Neuronal stem cell (in vitro differentiated cells): ENCODE data around the gene COL5A1.
A peak's percentile ranks its signal among the peaks of the same experiment; 100 is the strongest.

Experiments used
- DNase-seq: peaks from one replicate; pipeline ENCODE4 v3.0.0-alpha.2; 2013; ENCODE audit warnings: low spot score
- H2AFZ ChIP-seq: one replicate; pipeline ENCODE4 v1.6.1; 2013; ENCODE audit warnings: mild to moderate bottlenecking, low read length, inconsistent platforms
- H2AK5ac ChIP-seq: 2 replicates; pipeline ENCODE4 v1.6.1; 2013; ENCODE audit warnings: low read depth, mild to moderate bottlenecking, inconsistent platforms, low read length, moderate library complexity, mixed read lengths
- H2BK120ac ChIP-seq: 2 replicates; pipeline ENCODE4 v1.6.1; 2013; ENCODE audit warnings: low read depth, mild to moderate bottlenecking, inconsistent platforms, low read length, moderate library complexity, mixed read lengths
- H2BK12ac ChIP-seq: one replicate; pipeline ENCODE4 v1.6.1; 2013; ENCODE audit warnings: low read length, inconsistent platforms
- H2BK15ac ChIP-seq: 2 replicates; pipeline ENCODE4 v1.6.1; 2013; ENCODE audit warnings: mild to moderate bottlenecking, low read length, inconsistent platforms, mixed read lengths
- H2BK5ac ChIP-seq: one replicate; pipeline ENCODE4 v1.6.1; 2013; ENCODE audit warnings: inconsistent platforms, mild to moderate bottlenecking, low read length, moderate library complexity
- H3K14ac ChIP-seq: one replicate; pipeline ENCODE4 v1.6.1; 2013; ENCODE audit warnings: low read length, inconsistent platforms
- H3K18ac ChIP-seq: 2 replicates; pipeline ENCODE4 v1.6.1; 2013; ENCODE audit warnings: low read length, inconsistent platforms
- H3K23ac ChIP-seq: 2 replicates; pipeline ENCODE4 v1.6.1; 2013; ENCODE audit warnings: low read depth, mild to moderate bottlenecking, mixed read lengths, low read length, inconsistent platforms; ENCODE audit not compliant: poor library complexity
- H3K27ac ChIP-seq: replicated peaks from 3 replicates; pipeline ENCODE4 v1.5.1; 2013; ENCODE audit warnings: low read length, inconsistent platforms
- H3K27me3 ChIP-seq, 3 experiments: 2 replicates each; pipeline ENCODE4 v1.6.1; 2013; ENCODE audit warnings: low read length in 3 of 3, mild to moderate bottlenecking in 2 of 3, inconsistent platforms in 1 of 3, low read depth in 1 of 3, mixed read lengths in 1 of 3, moderate library complexity in 1 of 3; ENCODE audit not compliant: control insufficient read depth in 3 of 3, insufficient read depth in 3 of 3
- H3K36me3 ChIP-seq, 2 donors: replicated peaks in 1 of 2; 2 replicates each; pipeline ENCODE4 v1.6.1; 2013; ENCODE audit warnings: low read length in 2 of 2; ENCODE audit not compliant: control insufficient read depth in 2 of 2, insufficient read depth in 2 of 2
- H3K4ac ChIP-seq: 2 replicates; pipeline ENCODE4 v1.6.1; 2013; ENCODE audit warnings: inconsistent platforms, mild to moderate bottlenecking, low read length, moderate library complexity
- H3K4me1 ChIP-seq, 2 donors: 1 replicate in 1 of 2; 2 replicates in 1 of 2; pipeline ENCODE4 v1.6.1; 2013; ENCODE audit warnings: low read length in 2 of 2, low read depth in 1 of 2; ENCODE audit not compliant: control insufficient read depth in 2 of 2, insufficient read depth in 1 of 2
- H3K4me2 ChIP-seq: one replicate; pipeline ENCODE4 v1.6.1; 2013; ENCODE audit warnings: mild to moderate bottlenecking, low read length, inconsistent platforms; ENCODE audit not compliant: insufficient read depth, poor library complexity, severe bottlenecking
- H3K4me3 ChIP-seq, 2 donors: 2 replicates each; pipeline ENCODE4 v1.5.1; 2013; ENCODE audit warnings: low read length in 2 of 2, mild to moderate bottlenecking in 2 of 2, inconsistent platforms in 1 of 2, moderate library complexity in 1 of 2
- H3K79me1 ChIP-seq: one replicate; pipeline ENCODE4 v1.6.1; 2013; ENCODE audit warnings: low read depth, mild to moderate bottlenecking, inconsistent platforms, low read length, moderate library complexity
- H3K9ac ChIP-seq: one replicate; pipeline ENCODE4 v1.6.1; 2013; ENCODE audit warnings: mild to moderate bottlenecking, low read depth, low read length, inconsistent platforms; ENCODE audit not compliant: poor library complexity
- H3K9me3 ChIP-seq, 2 donors: replicated peaks in 1 of 2; 2 replicates each; pipeline versions ENCODE3 to v1.6.1; 2013; ENCODE audit warnings: low read length in 2 of 2, mild to moderate bottlenecking in 2 of 2, inconsistent platforms in 1 of 2, low read depth in 1 of 2, mixed read lengths in 1 of 2, moderate library complexity in 1 of 2; ENCODE audit not compliant: control insufficient read depth in 2 of 2, insufficient read depth in 1 of 2
- H4K8ac ChIP-seq: one replicate; pipeline ENCODE4 v1.6.1; 2013; ENCODE audit warnings: low read depth, mild to moderate bottlenecking, inconsistent platforms, low read length, moderate library complexity
- H4K91ac ChIP-seq: one replicate; pipeline ENCODE4 v1.6.1; 2013; ENCODE audit warnings: low read length, low read depth, mild to moderate bottlenecking, inconsistent platforms; ENCODE audit not compliant: poor library complexity
- WGBS, 2 donors: extraction: QIAGEN DNeasy Blood & Tissue Kit; methylation state at CpG; one replicate each; pipeline ENCODE4 v1.1.7; 2013; ENCODE audit warnings: missing lambda C conversion rate in 2 of 2, mixed read lengths in 1 of 2; ENCODE audit not compliant: insufficient read length in 2 of 2, insufficient replicate concordance in 1 of 2; ENCODE audit errors: extremely low coverage in 2 of 2; 5-methylcytosine and 5-hydroxymethylcytosine counted together

COL5A1 gene

DNA sequence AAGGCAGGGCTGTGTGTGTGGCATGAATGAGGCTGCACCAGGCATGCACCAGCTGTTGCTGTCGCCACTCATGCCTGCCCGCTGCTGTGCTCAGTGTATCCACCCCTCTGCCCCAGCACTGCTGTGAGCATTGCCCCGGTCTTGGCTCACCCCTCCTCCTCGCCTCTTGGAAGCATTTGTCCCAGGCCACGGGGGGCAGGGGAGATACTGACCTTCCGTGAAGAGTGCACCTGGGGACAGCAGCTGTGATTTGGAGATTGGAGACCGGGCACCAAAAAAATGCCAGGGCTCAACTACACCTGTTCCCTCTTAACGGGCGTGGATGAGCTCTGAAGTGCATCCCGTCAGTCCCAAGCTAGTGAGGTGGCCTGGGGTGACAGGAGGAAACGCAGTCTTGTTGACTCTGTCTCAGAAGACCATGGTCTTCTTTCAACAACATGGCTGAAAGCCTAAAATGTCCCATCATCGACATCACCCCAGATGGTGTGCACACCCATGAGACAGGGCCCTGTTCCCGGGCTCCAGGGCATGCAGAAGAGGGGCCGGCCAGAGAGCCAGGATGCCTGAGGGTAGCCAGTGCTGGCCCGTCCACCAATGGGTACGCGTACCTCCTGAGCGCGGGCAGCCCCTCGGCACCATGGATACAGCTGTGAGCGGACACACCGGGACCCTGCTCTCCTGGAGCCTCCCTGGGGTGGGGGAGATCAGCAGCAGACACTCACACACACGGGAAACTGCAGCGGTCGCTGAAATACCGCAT is 115.8 kb downstream of the COL5A1 start:
- H4K91ac ChIP-seq, result no peak overlapping the region
- H2AK5ac ChIP-seq, result no peak overlapping the region
- no peak overlapping the region for H2BK120ac ChIP-seq
- H3K27ac ChIP-seq, result no peak overlapping the region
- no CpG with 5 or more reads among the region's 26 CpGs for WGBS, 2 donors
- H2BK15ac ChIP-seq, result no peak overlapping the region
- no peak overlapping the region for H3K9ac ChIP-seq
- H3K18ac ChIP-seq, result no peak overlapping the region
- H3K79me1 ChIP-seq, result no peaks in the 10 kb centered on the region
- peak overlapping the region; percentile 0 for H3K23ac ChIP-seq
- no peaks in the 10 kb centered on the region for H3K4me1 ChIP-seq
- no peak overlapping the region for H2BK5ac ChIP-seq
- no peak overlapping the region for H3K4ac ChIP-seq
- H3K9me3 ChIP-seq, result peaks cover 0 to 13% of the 10 kb centered on the region in 2 donors
- no peak for DNase-seq
- H3K36me3 ChIP-seq, result peaks cover 0 to 12% of the 10 kb centered on the region in 2 donors
- no peak overlapping the region for H2AFZ ChIP-seq
- H3K27me3 ChIP-seq, result peaks cover 0 to 3% (median 2%) of the 10 kb centered on the region in 3 experiments
- H4K8ac ChIP-seq, result no peak overlapping the region
- H3K4me3 ChIP-seq, result no peak overlapping the region
- H3K14ac ChIP-seq, result peak overlapping the region; percentile 6
- no peak overlapping the region for H2BK12ac ChIP-seq
- H3K4me2 ChIP-seq, result no peak overlapping the region

DNA sequence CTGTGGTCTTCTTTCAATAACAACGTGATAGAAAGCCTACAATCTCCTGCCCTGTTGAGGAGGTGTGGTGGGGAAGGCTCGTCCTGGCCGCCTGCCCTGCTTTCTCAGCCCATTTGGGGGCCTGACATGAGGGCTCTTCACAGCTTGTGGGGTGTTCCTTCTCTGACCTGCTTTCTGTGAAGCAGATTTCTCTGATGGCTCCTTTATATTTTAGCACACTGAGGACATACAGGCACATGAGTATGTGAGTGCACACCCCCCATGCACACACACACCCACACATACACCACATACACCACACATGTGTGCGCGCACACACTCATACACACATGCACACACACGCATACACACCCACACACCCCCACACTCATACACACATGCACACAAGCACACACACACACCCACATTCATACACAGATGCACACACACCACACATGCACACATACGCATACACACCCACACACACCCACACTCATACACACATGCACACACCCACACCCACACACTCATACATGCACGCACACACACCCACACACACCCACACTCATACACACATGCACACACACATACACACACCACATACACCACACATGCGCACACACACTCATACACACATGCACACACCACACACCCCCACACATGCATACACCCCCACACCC is 117.5 kb downstream of the COL5A1 start:
- no peak for DNase-seq
- H3K27ac ChIP-seq, result no peak overlapping the region
- H3K23ac ChIP-seq, result no peak overlapping the region
- no peaks in the 10 kb centered on the region for H3K79me1 ChIP-seq
- H3K27me3 ChIP-seq, result peaks cover 0 to 3% (median 2%) of the 10 kb centered on the region in 3 experiments
- H3K4me1 ChIP-seq, result no peaks in the 10 kb centered on the region
- H2BK15ac ChIP-seq, result no peak overlapping the region
- H3K9me3 ChIP-seq, result peaks cover 0 to 13% of the 10 kb centered on the region in 2 donors
- H3K9ac ChIP-seq, result peak overlapping the region; percentile 82
- H2BK12ac ChIP-seq, result peak overlapping the region; percentile 6
- H2AK5ac ChIP-seq, result no peak overlapping the region
- peak overlapping the region; percentile 75 for H4K91ac ChIP-seq
- peak overlapping the region in 1 of 2 donors; percentile 70 for H3K4me3 ChIP-seq
- no peak overlapping the region for H2BK5ac ChIP-seq
- H3K14ac ChIP-seq, result peak overlapping the region; percentile 67
- H2BK120ac ChIP-seq, result no peak overlapping the region
- peaks cover 0 to 12% of the 10 kb centered on the region in 2 donors for H3K36me3 ChIP-seq
- H4K8ac ChIP-seq, result no peak overlapping the region
- H2AFZ ChIP-seq, result no peak overlapping the region
- no peak overlapping the region for H3K4ac ChIP-seq
- H3K18ac ChIP-seq, result no peak overlapping the region
- WGBS, 2 donors, result no CpG with 5 or more reads among the region's 9 CpGs
- H3K4me2 ChIP-seq, result no peak overlapping the region

DNA sequence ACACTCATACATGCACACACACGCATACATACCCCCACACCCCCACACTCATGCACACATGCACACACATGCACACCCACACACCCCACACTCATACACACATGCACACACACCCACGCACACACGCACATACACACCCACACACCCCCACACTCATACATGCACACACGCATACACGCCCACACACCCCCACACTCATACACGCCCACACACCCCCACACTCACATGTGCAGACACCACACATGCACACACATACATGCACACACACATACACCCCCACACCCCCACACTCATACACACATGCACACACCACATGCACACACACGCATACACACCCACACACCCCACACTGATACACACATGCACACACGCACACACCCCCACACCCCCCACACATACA is 118.3 kb downstream of the COL5A1 start:
- Histone ChIP-seq H3K36me3 (peaks cover 0 to 12% of the 10 kb centered on the region in 2 donors), H3K18ac (no peak overlapping the region), H3K9ac (peak overlapping the region; percentile 74), H2BK15ac (no peak overlapping the region), H3K4me2 (no peak overlapping the region), H2BK120ac (no peak overlapping the region), H2AK5ac (no peak overlapping the region), H3K27me3 (peaks cover 0 to 2% (median 0%) of the 10 kb centered on the region in 3 experiments), H3K27ac (no peak overlapping the region), H4K91ac (no peak overlapping the region), H2BK12ac (no peak overlapping the region), H2BK5ac (no peak overlapping the region), H3K14ac (no peak overlapping the region), H3K23ac (peak overlapping the region; percentile 39), H3K4ac (no peak overlapping the region), H3K4me3 (peak overlapping the region in 1 of 2 donors; percentile 56), H4K8ac (no peak overlapping the region), H3K79me1 (no peaks in the 10 kb centered on the region), H3K9me3 (peaks cover 0 to 13% of the 10 kb centered on the region in 2 donors), H3K4me1 (no peaks in the 10 kb centered on the region), H2AFZ (no peak overlapping the region)
- DNase-seq, result no peak
- no CpG with 5 or more reads among the region's 8 CpGs for WGBS, 2 donors

DNA sequence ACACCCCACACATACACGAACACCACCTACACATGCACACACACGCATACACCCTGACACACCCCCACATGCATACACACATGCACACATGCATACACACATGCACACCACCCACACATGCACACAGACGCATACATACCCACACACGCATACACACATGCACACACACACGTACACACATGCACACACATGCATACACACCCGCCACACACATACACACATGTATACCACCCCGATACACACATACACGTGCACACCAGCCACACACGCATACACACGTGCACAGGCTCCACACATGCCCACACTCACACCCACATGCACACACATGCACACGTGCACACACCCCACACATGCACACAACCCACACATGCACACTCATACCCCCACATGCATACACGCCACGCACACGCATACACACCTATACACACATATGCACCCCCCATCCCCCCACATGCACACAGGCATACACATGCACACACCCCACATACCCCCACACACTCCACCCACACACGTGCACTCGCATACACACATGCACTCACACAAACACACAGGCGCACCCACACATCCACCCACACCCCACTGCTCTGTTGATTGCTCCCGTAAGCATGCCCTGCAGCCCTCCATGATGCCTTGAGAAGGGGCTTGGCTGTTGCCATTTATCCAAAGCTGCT is 119.3 kb downstream of the COL5A1 start:
- peaks cover 0 to 12% of the 10 kb centered on the region in 2 donors for H3K36me3 ChIP-seq
- no peak overlapping the region for H2AK5ac ChIP-seq
- no peak overlapping the region for H3K27ac ChIP-seq
- no peak overlapping the region for H2BK15ac ChIP-seq
- peak overlapping the region; percentile 84 for H3K14ac ChIP-seq
- H3K4me2 ChIP-seq, result no peak overlapping the region
- no peak overlapping the region for H2BK5ac ChIP-seq
- peaks cover 0 to 2% (median 0%) of the 10 kb centered on the region in 3 experiments for H3K27me3 ChIP-seq
- peak overlapping the region; percentile 97 for H4K8ac ChIP-seq
- H3K9ac ChIP-seq, result peak overlapping the region; percentile 72
- H3K4ac ChIP-seq, result no peak overlapping the region
- WGBS, 2 donors, result no CpG with 5 or more reads among the region's 18 CpGs
- H3K18ac ChIP-seq, result peak overlapping the region; percentile 32
- H3K4me3 ChIP-seq, result peak overlapping the region in 1 of 2 donors; percentile 70
- peak overlapping the region; percentile 84 for H2BK12ac ChIP-seq
- H3K79me1 ChIP-seq, result no peaks in the 10 kb centered on the region
- no peak overlapping the region for H2AFZ ChIP-seq
- no peak for DNase-seq
- H4K91ac ChIP-seq, result peak overlapping the region; percentile 38
- H3K4me1 ChIP-seq, result no peaks in the 10 kb centered on the region
- H2BK120ac ChIP-seq, result no peak overlapping the region
- H3K23ac ChIP-seq, result peak overlapping the region; percentile 90
- H3K9me3 ChIP-seq, result peaks cover 0 to 13% of the 10 kb centered on the region in 2 donors
